ENCODE results near the gene PCK1. TPM values are rescaled to one million over a fixed set of nuclear protein-coding genes. Genes with fewer than 3 reads are reported as not detected.
A peak's percentile ranks its signal among the peaks of the same experiment; 100 is the strongest.

The PCK1 gene
- total RNA-seq, 1 experiment from 2014 or later, result not detected

- no peaks in the 10 kb centered on the region for H3K9me3 ChIP-seq (ENCODE audit: low read length)
- intact Hi-C loops (cut with micrococcal nuclease), result no loop called here
- H2AFZ ChIP-seq (ENCODE audit: low read length), result no peak overlapping the region
- TF ChIP-seq CTCF (conservative IDR thresholded peaks at IDR 0.05; ENCODE audit: low read depth, low read length) (no peak), EZH2 (IDR thresholded peaks at IDR 0.05; ENCODE audit: low read length, unreplicated experiment) (no peak), EZH2phosphoT487 (IDR thresholded peaks at IDR 0.05; ENCODE audit: borderline replicate concordance, low read length) (no peak)
- H3K9ac ChIP-seq (ENCODE audit: low read length), result no peak overlapping the region
- POLR2A ChIA-PET (ENCODE audit: unreplicated experiment), result no interaction called here
- CTCF ChIA-PET, result no interaction called here
- no peak overlapping the region for H3K4me2 ChIP-seq (ENCODE audit: low read length)
- H3F3A ChIP-seq (ENCODE audit: low read length, unreplicated experiment), result no peaks in the 10 kb centered on the region
- H3K4me3 ChIP-seq (ENCODE audit: low read length), result no peak overlapping the region
- H3K4me1 ChIP-seq (ENCODE audit: insufficient read depth, low read length), result no peaks in the 10 kb centered on the region
- H3K79me2 ChIP-seq (ENCODE audit: low read length), result no peaks in the 10 kb centered on the region
- no peak overlapping the region for H3K27ac ChIP-seq (ENCODE audit: low read length)
- no peaks in the 10 kb centered on the region for H4K20me1 ChIP-seq (ENCODE audit: low read length)
- H3K36me3 ChIP-seq (ENCODE audit: low read depth, low read length), result no peaks in the 10 kb centered on the region
- H3K9me2 ChIP-seq (replicated peaks; ENCODE audit: low read length), result no peaks in the 10 kb centered on the region
- ATAC-seq (no peak), DNase-seq (no peak)
- H3K27me3 ChIP-seq (ENCODE audit: low read length), result no peaks in the 10 kb centered on the region
- no TSS peak for BruUV-seq (replicated peaks)
Observed at GRCh38 chr20:57525328-57526086, 35.4 kb upstream of the PCK1 start.

- TF ChIP-seq EZH2 (IDR thresholded peaks at IDR 0.05; ENCODE audit: low read length, unreplicated experiment) (no peak), CTCF (conservative IDR thresholded peaks at IDR 0.05; ENCODE audit: low read depth, low read length) (peak; percentile 50; the same call in 1 of the 2 replicates)
- H3K9me3 ChIP-seq (ENCODE audit: low read length), result no peaks in the 10 kb centered on the region
- H3K79me2 ChIP-seq (ENCODE audit: low read length), result no peaks in the 10 kb centered on the region
- H3K4me3 ChIP-seq (ENCODE audit: low read length), result no peak overlapping the region
- no peaks in the 10 kb centered on the region for H4K20me1 ChIP-seq (ENCODE audit: low read length)
- H3K9ac ChIP-seq (ENCODE audit: low read length), result no peak overlapping the region
- no peak overlapping the region for H3K4me2 ChIP-seq (ENCODE audit: low read length)
- BruUV-seq (replicated peaks), result no TSS peak
- no peak overlapping the region for H2AFZ ChIP-seq (ENCODE audit: low read length)
- H3K27me3 ChIP-seq (ENCODE audit: low read length), result no peaks in the 10 kb centered on the region
- no peak for ATAC-seq
- intact Hi-C loops (cut with micrococcal nuclease), result no loop called here
- DNase-seq, result no peak
- ChIA-PET POLR2A (ENCODE audit: unreplicated experiment) (no interaction called here), CTCF (no interaction called here)
- no peaks in the 10 kb centered on the region for H3K9me2 ChIP-seq (replicated peaks; ENCODE audit: low read length)
- no peaks in the 10 kb centered on the region for H3K4me1 ChIP-seq (ENCODE audit: insufficient read depth, low read length)
- no peaks in the 10 kb centered on the region for H3K36me3 ChIP-seq (ENCODE audit: low read depth, low read length)
- H3K27ac ChIP-seq (ENCODE audit: low read length), result no peak overlapping the region
- H3F3A ChIP-seq (ENCODE audit: low read length, unreplicated experiment), result no peaks in the 10 kb centered on the region
Observed at GRCh38 chr20:57526087-57526884, 34.6 kb upstream of the PCK1 start.
